ENCODE data around the gene KDM4B. TPM values are rescaled to one million over a fixed set of nuclear protein-coding genes. Genes with fewer than 3 reads are reported as not detected.

The KDM4B gene
- total and polyA plus RNA-seq, 2 of the 8 experiments (the other 6 are each of a cell fraction or from before 2014, with no cell fraction given), result 12.0 to 31.9 TPM

- TF ChIP-seq RFX5 (IDR thresholded peaks at IDR 0.05; ENCODE audit: borderline replicate concordance, low read depth, low read length) (no peak), SAP30 (IDR thresholded peaks at IDR 0.05; ENCODE audit: insufficient read depth, insufficient replicate concordance, low read length) (no peak), NRF1 (IDR thresholded peaks at IDR 0.05; ENCODE audit: low read depth, low read length) (no peak), TAF7 (optimal IDR thresholded peaks at IDR 0.05; ENCODE audit: borderline replicate concordance, low read depth, low read length) (no peak), SRF (IDR thresholded peaks at IDR 0.05; ENCODE audit: low read depth, low read length) (no peak)
Measured at GRCh38 chr19:4977299-4978174, 8.6 kb downstream of the KDM4B start (continued).
